PC-3 (cell line): ENCODE measurements around the gene ANKRD29.

Source experiments
- CTCF ChIP-seq: fragments of 300-600 bp; sonication (generic); conservative IDR thresholded peaks from 2 replicates; pipeline ENCODE4 v1.5.1; 2017; ENCODE audit warnings: antibody characterized with exemption, low read depth, mild to moderate bottlenecking, low read length
- EZH2 ChIP-seq: fragments of 300-600 bp; sonication (generic); IDR thresholded peaks from one replicate; pipeline ENCODE4 v1.6.1; 2017; ENCODE audit warnings: antibody characterized with exemption, mild to moderate bottlenecking, low read length; ENCODE audit not compliant: unreplicated experiment
- EZH2phosphoT487 ChIP-seq: fragments of 300-600 bp; sonication (generic); IDR thresholded peaks from 2 replicates; pipeline ENCODE4 v1.6.1; 2018; ENCODE audit warnings: mild to moderate bottlenecking, antibody characterized with exemption, low read length, borderline replicate concordance

- TF ChIP-seq CTCF (no peak), EZH2phosphoT487 (no peak), EZH2 (no peak)
Measured at GRCh38 chr18:23648456-23648855, 14.3 kb downstream of the ANKRD29 start.
